Large intestine (tissue), 12 donors: ENCODE results near the gene MRPS31. TPM values are rescaled to one million over a fixed set of nuclear protein-coding genes. Genes with fewer than 3 reads are reported as not detected.

Experiments
- DNase-seq, 2 donors: peaks; one replicate each; pipeline versions ENCODE4 v3.0.0 to v3.0.0-alpha.2; 2013
- H3K27ac ChIP-seq: one replicate; pipeline ENCODE4 v1.5.1; 2013; ENCODE audit warnings: low read length
- H3K27me3 ChIP-seq: 2 replicates; pipeline ENCODE4 v1.6.1; 2013; ENCODE audit warnings: low read length; ENCODE audit not compliant: control insufficient read depth, insufficient read depth
- H3K36me3 ChIP-seq: 2 replicates; pipeline ENCODE4 v1.6.1; 2013; ENCODE audit warnings: low read length; ENCODE audit not compliant: control insufficient read depth, insufficient read depth
- H3K4me1 ChIP-seq: one replicate; pipeline ENCODE4 v1.6.1; 2013; ENCODE audit warnings: low read length; ENCODE audit not compliant: control insufficient read depth, insufficient read depth
- H3K4me3 ChIP-seq: one replicate; pipeline ENCODE4 v1.5.1; 2013; ENCODE audit warnings: low read length
- H3K9me3 ChIP-seq: one replicate; pipeline ENCODE4 v1.6.1; 2013; ENCODE audit warnings: mild to moderate bottlenecking, low read depth, low read length, moderate library complexity; ENCODE audit not compliant: control insufficient read depth
- WGBS: methylation state at CpG from one replicate; pipeline ENCODE4 v1.1.5; 2013; ENCODE audit warnings: low lambda C conversion rate; ENCODE audit not compliant: insufficient coverage; 5-methylcytosine and 5-hydroxymethylcytosine counted together
- long read RNA-seq, 11 donors: transcript quantifications; one replicate each; lab custom pipeline, GENCODE V29; 2026
- polyA plus RNA-seq: library from polyadenylated mRNA; unstranded; fragments of 120-200 nt; gene quantifications from one replicate; pipeline ENCODE4 v1.2.1, GENCODE V29; 2013

MRPS31 gene
- polyA plus RNA-seq = 35.2 TPM
- long read RNA-seq, donor 1, transcript MRPS31-201 (7 exons, 1,462 nt) = major isoform, 6 of 7 reads
- long read RNA-seq, donor 1, partial matches to known transcripts = 0 of 7 reads
- long read RNA-seq, donor 1, other reads (novel, unspliced or antisense) = 0 of 7 reads
- long read RNA-seq, donor 2, transcript MRPS31-201 (7 exons, 1,462 nt) = major isoform, 15 of 23 reads
- long read RNA-seq, donor 2, partial matches to known transcripts = 6 of 23 reads
- long read RNA-seq, donor 2, other reads (novel, unspliced or antisense) = 0 of 23 reads
- long read RNA-seq, donor 3 = 0 reads
- long read RNA-seq, donor 4, transcript MRPS31-201 (7 exons, 1,462 nt) = major isoform, 5 of 5 reads
- long read RNA-seq, donor 4, partial matches to known transcripts = 0 of 5 reads
- long read RNA-seq, donor 4, other reads (novel, unspliced or antisense) = 0 of 5 reads
- long read RNA-seq, donor 5, transcript MRPS31-201 (7 exons, 1,462 nt) = major isoform, 6 of 7 reads
- long read RNA-seq, donor 5, partial matches to known transcripts = 0 of 7 reads
- long read RNA-seq, donor 5, other reads (novel, unspliced or antisense) = 0 of 7 reads
- long read RNA-seq, donor 6, transcript MRPS31-201 (7 exons, 1,462 nt) = major isoform, 12 of 28 reads
- long read RNA-seq, donor 6, partial matches to known transcripts = 13 of 28 reads
- long read RNA-seq, donor 6, other reads (novel, unspliced or antisense) = 0 of 28 reads
- long read RNA-seq, donor 7, transcript MRPS31-201 (7 exons, 1,462 nt) = major isoform, 6 of 6 reads
- long read RNA-seq, donor 7, partial matches to known transcripts = 0 of 6 reads
- long read RNA-seq, donor 7, other reads (novel, unspliced or antisense) = 0 of 6 reads
- long read RNA-seq, donor 8, transcript MRPS31-201 (7 exons, 1,462 nt) = major isoform, 13 of 26 reads
- long read RNA-seq, donor 8, transcript MRPS31-204 (2 exons, 782 nt) = minor isoform, 5 of 26 reads
- long read RNA-seq, donor 8, partial matches to known transcripts = 7 of 26 reads
- long read RNA-seq, donor 8, other reads (novel, unspliced or antisense) = 0 of 26 reads
- long read RNA-seq, donor 9, transcript MRPS31-201 (7 exons, 1,462 nt) = major isoform, 12 of 31 reads
- long read RNA-seq, donor 9, partial matches to known transcripts = 16 of 31 reads
- long read RNA-seq, donor 9, other reads (novel, unspliced or antisense) = 0 of 31 reads
- long read RNA-seq, donor 10, transcript MRPS31-204 (2 exons, 782 nt) = minor isoform, 5 of 26 reads
- long read RNA-seq, donor 10, transcript MRPS31-201 (7 exons, 1,462 nt) = major isoform, 16 of 26 reads
- long read RNA-seq, donor 10, partial matches to known transcripts = 5 of 26 reads
- long read RNA-seq, donor 10, other reads (novel, unspliced or antisense) = 0 of 26 reads
- long read RNA-seq, donor 11, transcript MRPS31-201 (7 exons, 1,462 nt) = major isoform, 9 of 11 reads
- long read RNA-seq, donor 11, partial matches to known transcripts = 0 of 11 reads
- long read RNA-seq, donor 11, other reads (novel, unspliced or antisense) = 0 of 11 reads

GRCh38 chr13:40770934-40771618 is at the start of gene MRPS31:
TSS of gene MRPS31 (minus strand) at chr13:40771190. CDS start at chr13:40771136, 54 bp downstream.
- peak; percentile 95 to 97 for DNase-seq

DNA sequence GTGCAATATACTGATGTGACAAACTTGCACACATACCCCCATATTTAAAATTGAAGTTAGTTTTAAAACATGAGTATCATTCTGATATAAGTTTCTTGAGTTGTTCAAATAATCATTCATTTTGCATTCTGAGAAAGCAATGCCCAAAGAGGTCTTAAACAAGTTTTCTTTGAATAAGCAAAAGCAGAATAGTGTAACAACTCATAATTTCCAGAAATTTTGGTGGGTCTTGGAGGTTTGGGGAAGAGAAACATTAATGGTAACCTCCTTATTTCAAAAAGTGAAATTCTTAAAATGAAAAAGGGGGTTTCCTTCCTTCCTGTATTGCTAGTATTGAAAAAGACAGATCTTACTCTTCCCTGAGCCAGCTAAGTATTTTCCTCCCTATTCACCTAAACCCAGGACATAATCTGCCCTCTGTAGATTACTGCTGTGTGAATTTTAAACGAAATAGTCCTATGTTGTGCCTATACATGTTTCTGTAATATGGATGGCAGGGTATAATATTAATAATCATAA is 48.9 kb upstream of the MRPS31 start:
- Histone ChIP-seq H3K27ac (no peak overlapping the region), H3K36me3 (no peaks in the 10 kb centered on the region), H3K4me1 (no peaks in the 10 kb centered on the region), H3K9me3 (no peaks in the 10 kb centered on the region), H3K4me3 (no peak overlapping the region), H3K27me3 (no peaks in the 10 kb centered on the region)
- WGBS = 83% methylated on average over 1 of the region's 1 CpG
- no peak for DNase-seq

More at GRCh38 chr13:40770934-40771618, at the start of gene MRPS31:
- peak within 1 kb of the TSS; percentile 97 for H3K4me3 ChIP-seq
- H3K27me3 ChIP-seq = no peaks in the 10 kb centered on the region
- no CpG with 5 or more reads among the region's 52 CpGs for WGBS
- peaks cover 6% of the 10 kb centered on the region for H3K36me3 ChIP-seq
- peaks cover 11% of the 10 kb centered on the region for H3K4me1 ChIP-seq
- H3K27ac ChIP-seq = peak within 1 kb of the TSS; percentile 95
- H3K9me3 ChIP-seq = no peaks in the 10 kb centered on the region

DNA sequence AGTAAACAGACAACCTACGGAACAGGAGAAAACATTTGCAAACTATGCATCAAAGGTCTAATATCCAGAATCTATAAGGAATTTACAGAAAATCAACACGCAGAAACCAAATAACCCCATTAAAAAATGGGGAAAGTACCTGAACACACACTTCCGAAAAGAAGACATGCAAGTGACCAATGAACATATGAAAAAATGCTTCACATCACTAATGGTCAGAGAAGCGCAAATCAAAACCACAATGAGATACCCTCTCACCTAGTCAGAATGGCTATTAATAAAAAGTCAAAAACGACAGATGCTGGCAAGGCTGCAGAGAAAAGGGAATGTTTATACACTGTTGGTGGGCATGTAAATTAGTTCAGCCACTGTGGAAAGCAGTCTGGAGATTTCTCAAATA is 47.9 kb upstream of the MRPS31 start:
- no peak overlapping the region for H3K27ac ChIP-seq
- 83% methylated on average over 1 of the region's 5 CpGs for WGBS
- H3K4me1 ChIP-seq = peaks cover 2% of the 10 kb centered on the region
- H3K27me3 ChIP-seq = no peaks in the 10 kb centered on the region
- DNase-seq = no peak
- no peak overlapping the region for H3K4me3 ChIP-seq
- peaks cover 3% of the 10 kb centered on the region for H3K36me3 ChIP-seq
- H3K9me3 ChIP-seq = no peaks in the 10 kb centered on the region

DNA sequence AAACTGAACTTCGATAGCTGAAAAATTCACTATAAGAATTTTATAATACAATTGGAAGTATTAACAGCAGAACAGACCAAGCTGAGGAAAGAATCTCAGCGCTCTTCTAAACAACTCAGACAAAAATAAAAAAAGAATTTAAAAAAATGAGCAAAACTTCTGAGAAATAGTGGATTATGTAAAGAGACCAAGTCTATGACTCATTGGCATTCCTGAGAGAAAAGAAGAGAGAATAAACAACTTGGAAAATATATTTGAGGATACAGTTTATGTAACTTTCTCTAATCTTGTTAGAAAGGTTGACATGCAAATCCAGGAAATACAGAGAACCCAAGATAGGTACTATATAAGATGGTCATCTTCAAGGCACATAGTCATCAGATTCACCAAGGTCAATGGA is 43.8 kb upstream of the MRPS31 start:
- Histone ChIP-seq H3K27me3 (no peaks in the 10 kb centered on the region), H3K36me3 (peaks cover 28% of the 10 kb centered on the region), H3K9me3 (no peaks in the 10 kb centered on the region), H3K4me3 (no peak overlapping the region), H3K4me1 (peaks cover 4% of the 10 kb centered on the region), H3K27ac (no peak overlapping the region)
- 100% methylated on average over 2 of the region's 2 CpGs for WGBS
- no peak for DNase-seq

GRCh38 chr13:40813667-40814454 is 42.9 kb upstream of the MRPS31 start:
- peaks cover 36% of the 10 kb centered on the region for H3K36me3 ChIP-seq
- no peaks in the 10 kb centered on the region for H3K27me3 ChIP-seq
- peaks cover 4% of the 10 kb centered on the region for H3K4me1 ChIP-seq
- H3K9me3 ChIP-seq = no peaks in the 10 kb centered on the region
- peak in 1 of 2 donors; percentile 57 for DNase-seq
- peak overlapping the region; percentile 58 for H3K27ac ChIP-seq
- WGBS = no CpG with 5 or more reads among the region's 7 CpGs
- no peak overlapping the region for H3K4me3 ChIP-seq

GRCh38 chr13:40812724-40813445 is 41.9 kb upstream of the MRPS31 start:
- Histone ChIP-seq H3K27ac (peak overlapping the region; percentile 58), H3K9me3 (no peaks in the 10 kb centered on the region), H3K4me3 (no peak overlapping the region), H3K36me3 (peaks cover 42% of the 10 kb centered on the region), H3K4me1 (peaks cover 4% of the 10 kb centered on the region), H3K27me3 (no peaks in the 10 kb centered on the region)
- no CpG with 5 or more reads among the region's 6 CpGs for WGBS
- no peak for DNase-seq

DNA sequence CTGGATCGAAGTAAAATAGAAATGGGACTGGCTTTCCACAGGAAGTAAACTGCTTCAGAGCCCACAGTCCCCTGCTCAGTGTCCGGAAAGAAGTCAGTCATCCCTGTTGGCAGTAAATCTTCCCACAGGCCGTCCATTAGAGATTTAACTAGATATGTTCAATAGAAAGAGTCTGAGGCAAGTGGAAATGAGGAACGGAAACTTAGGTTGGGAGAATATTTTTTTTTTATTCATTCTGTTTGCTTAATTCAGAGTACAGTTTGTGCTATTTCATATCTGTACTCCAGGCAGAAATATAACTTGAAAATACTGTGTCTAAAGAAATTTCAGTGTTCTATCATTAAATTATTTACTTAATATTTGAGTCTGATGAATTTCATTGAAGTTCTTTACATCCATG is 41.1 kb upstream of the MRPS31 start:
- Histone ChIP-seq H3K27me3 (no peaks in the 10 kb centered on the region), H3K27ac (no peak overlapping the region), H3K36me3 (peaks cover 49% of the 10 kb centered on the region), H3K4me3 (no peak overlapping the region), H3K4me1 (peaks cover 4% of the 10 kb centered on the region), H3K9me3 (no peaks in the 10 kb centered on the region)
- WGBS = 100% methylated on average over 1 of the region's 4 CpGs
- DNase-seq = no peak

DNA sequence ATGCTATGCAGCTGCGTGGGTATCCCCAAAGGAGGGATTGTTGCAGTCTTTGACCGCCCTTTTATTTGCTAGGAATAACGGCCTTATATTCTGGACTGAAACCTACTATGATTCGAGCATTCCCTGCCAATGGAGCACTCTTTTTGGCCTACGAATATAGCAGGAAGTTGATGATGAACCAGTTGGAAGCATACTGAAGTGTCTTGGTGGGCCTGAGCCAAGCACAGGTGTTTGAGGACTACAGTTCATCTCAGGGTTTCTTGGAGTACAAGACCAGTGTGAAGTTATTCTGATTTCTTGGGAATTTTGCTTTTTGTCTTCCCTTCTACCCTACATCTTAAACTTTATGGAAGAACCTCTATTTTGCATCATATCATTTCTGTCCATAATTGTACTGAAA is 38.5 kb upstream of the MRPS31 start:
- peaks cover 7% of the 10 kb centered on the region for H3K4me1 ChIP-seq
- no peak overlapping the region for H3K27ac ChIP-seq
- no peak for DNase-seq
- no peaks in the 10 kb centered on the region for H3K9me3 ChIP-seq
- WGBS = no CpG with 5 or more reads among the region's 5 CpGs
- H3K4me3 ChIP-seq = no peak overlapping the region
- H3K36me3 ChIP-seq = peaks cover 71% of the 10 kb centered on the region
- no peaks in the 10 kb centered on the region for H3K27me3 ChIP-seq
